ENCODE measurements around the gene LETM1. TPM values are rescaled to one million over a fixed set of nuclear protein-coding genes. Genes with fewer than 3 reads are reported as not detected.
A peak's percentile ranks its signal among the peaks of the same experiment; 100 is the strongest.

The LETM1 gene
- total RNA-seq, 1 donor from 2014 or later, result 55.0 TPM

GRCh38 chr4:1777822-1778641, 77.9 kb downstream of the LETM1 start:
- peak; percentile 62 for ATAC-seq

- ATAC-seq, result no peak
Observed at GRCh38 chr4:1776521-1777161, 79.3 kb downstream of the LETM1 start.

GRCh38 chr4:1775731-1776500, 80.0 kb downstream of the LETM1 start:
- ATAC-seq, result peak; percentile 71

DNA sequence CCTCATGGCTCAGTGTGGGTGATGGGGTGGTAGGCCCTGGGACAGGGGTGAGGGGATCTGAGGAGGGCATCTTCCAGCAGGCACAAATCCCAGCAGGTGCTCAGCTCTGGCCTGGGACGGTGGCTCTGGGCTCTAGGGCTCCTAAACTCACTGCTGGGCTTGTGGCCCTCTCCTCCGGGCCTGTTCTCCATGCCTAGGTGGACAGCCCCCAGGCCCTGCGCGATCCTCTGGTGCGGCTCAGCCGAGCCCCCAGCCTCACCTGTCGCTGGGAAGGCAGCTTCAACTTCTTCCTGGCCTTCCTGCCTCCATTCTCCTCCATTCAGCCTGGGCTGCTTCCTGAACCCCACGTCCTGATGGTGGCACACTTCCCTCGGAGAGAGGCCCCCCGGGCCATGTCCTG, 82.2 kb downstream of the LETM1 start:
- ATAC-seq, result no peak

GRCh38 chr4:1772853-1773538, 83.0 kb downstream of the LETM1 start:
- no peak for ATAC-seq

DNA sequence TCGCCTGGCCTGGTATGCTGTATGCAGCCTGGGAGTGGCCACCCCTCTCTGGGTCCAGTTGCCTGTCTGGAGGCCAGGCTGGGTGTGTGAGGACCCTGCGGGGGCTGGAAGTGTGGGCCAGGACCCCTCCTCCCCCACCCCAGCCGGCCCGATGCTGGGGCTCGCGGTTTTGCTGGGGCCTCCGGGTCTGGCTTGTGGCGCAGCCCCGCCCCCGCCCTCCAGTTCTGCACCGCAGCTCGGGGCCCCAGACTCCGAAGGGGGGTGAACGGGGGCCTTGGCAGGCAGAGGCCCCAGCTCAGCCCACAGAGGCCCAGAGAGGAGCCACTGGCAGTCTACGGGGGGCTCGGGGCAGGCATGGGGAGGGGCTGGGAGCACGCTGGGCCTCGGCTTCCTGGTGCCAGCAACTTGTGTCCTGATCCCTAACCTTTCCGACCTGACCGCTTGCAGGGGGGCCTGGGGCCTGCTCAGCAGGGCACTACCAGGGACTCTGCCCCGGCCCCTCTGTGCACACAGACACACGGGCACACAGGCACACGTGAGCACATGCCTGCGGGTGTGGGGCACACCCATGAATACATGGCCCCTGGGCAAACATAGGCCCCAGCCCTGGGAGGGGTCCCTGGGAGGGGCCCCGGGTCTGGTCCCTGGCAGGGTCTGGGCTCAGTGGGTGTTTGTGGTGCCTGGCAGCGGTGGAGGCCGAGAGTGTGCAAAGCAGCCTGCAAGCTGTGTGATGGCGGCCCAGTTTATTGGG, 84.2 kb downstream of the LETM1 start:
- ATAC-seq, result no peak

DNA sequence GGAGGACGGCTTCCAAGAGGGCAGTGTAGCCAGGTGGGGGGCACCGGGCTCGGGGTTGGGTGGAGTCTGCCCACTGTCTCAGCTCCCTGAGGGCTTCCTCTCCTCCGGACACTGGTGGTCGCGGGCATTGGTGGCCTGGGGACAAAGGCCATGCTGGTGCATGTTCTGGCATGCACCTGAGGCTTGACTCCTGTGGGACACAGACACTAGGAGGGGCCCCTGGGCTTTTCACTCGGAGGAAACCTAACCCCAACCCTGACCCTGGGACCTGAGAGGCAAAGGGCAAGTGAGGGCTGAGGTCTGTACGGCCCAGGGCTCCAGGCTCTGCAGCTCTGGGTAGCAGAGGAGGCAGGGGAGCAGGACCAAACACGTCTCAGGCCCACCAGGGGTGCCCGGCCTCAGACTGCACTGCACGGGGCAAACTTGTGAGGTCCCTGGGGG, 85.1 kb downstream of the LETM1 start:
- ATAC-seq, result no peak

DNA sequence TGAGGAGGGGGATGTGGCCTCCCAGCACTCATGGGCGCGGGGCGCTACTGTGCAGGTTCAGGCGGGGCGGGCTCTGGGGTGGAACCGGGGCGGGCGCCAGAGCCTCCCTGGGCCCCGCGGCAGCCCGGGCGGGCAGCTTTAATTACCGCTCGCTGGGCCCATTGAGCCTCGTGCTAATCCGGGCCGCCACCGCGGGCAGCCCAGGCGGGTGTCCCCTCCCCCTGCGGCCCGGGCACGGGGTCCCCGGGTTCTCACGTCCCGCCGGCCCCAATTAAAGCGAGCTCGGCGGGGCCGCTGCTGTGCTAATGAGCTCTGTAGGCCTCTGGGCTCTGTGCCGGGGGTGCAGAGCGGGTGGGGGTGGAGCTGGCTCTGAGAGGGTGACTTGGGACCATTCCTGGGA, 85.7 kb downstream of the LETM1 start:
- ATAC-seq, result no peak

DNA sequence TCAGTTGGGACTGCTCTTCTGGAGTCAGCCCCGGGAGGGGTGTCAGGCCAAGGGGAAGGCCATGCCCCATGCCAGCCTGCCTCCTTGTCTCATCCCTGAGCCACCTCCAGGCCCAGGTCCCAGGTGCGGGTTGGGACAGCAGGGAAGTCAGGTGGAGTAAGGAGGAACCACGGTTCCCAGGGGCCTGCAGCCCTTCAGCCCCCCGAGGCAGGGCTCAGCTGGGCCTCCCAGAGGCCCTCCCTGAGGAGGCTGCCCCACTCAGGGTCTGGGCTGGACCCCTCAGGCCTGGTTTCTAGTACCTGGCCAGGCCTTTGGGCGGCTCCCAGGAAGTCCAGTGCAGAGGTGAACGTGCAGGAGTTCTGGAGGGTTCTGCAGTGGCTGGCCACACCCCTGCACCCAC, 86.3 kb downstream of the LETM1 start:
- no peak for ATAC-seq

DNA sequence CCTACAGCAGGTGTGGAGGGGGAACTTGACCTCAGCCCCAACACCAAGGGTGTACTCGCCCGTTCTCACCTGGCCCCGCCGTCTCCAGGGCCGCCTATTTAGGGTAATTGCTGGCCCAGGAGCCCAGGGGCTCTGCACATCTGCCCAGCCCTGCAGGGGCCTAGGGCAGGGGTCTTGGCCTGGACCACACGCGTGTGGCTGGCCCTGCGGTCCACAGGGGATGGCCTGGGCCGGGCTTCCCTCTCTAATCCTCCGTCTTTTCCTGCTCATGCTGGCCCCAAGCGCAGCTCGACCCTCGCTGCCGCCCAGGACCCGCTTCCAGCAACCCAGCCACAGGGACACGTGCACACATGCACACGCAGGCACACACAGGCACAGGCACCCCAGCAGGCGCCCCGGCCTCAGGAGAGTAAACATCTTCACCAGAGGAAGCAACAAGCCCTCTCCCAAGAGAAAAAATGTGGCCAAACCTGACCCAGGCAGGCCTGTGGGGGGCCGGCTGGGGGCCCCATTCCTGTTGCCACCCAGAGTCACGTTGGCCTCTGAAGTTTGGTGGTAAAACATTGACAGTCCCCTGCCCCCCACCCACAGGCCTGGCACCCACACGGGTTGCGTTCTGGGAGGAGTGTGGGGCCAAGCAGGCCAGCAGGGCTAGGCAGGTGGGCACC, 87.5 kb downstream of the LETM1 start:
- ATAC-seq, result no peak

DNA sequence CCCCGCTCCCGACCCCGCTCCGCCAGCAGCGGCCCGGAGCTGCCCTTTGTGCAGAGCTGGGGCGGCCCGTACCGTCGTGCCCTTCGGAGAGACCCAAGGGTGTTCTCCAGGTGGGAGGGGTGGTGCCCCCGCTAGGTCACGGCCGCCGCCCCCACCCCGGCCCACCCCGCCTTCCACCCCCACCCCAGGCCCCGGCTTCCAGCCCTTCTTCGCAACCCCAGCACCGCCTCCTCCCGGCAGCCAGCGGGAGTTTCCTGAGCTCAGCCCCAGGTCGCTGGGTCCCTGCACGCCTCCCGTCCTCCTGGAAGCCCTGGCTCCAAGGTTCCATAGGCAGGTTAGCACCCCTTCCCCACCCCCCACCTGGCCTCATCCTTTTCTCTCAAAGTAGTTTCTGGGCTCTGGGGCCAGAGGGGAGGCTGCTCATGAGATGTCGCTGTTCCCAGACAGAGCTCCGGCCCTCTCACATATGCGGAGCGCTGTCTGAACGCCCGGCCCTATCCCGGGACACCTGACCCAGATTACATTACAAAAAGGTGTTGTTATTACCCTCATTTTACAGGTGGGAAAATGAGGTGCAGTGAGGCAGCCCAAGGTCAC, 88.1 kb downstream of the LETM1 start:
- ATAC-seq, result no peak

GRCh38 chr4:1767061-1767769, 88.7 kb downstream of the LETM1 start:
- peak; percentile 10 for ATAC-seq

DNA sequence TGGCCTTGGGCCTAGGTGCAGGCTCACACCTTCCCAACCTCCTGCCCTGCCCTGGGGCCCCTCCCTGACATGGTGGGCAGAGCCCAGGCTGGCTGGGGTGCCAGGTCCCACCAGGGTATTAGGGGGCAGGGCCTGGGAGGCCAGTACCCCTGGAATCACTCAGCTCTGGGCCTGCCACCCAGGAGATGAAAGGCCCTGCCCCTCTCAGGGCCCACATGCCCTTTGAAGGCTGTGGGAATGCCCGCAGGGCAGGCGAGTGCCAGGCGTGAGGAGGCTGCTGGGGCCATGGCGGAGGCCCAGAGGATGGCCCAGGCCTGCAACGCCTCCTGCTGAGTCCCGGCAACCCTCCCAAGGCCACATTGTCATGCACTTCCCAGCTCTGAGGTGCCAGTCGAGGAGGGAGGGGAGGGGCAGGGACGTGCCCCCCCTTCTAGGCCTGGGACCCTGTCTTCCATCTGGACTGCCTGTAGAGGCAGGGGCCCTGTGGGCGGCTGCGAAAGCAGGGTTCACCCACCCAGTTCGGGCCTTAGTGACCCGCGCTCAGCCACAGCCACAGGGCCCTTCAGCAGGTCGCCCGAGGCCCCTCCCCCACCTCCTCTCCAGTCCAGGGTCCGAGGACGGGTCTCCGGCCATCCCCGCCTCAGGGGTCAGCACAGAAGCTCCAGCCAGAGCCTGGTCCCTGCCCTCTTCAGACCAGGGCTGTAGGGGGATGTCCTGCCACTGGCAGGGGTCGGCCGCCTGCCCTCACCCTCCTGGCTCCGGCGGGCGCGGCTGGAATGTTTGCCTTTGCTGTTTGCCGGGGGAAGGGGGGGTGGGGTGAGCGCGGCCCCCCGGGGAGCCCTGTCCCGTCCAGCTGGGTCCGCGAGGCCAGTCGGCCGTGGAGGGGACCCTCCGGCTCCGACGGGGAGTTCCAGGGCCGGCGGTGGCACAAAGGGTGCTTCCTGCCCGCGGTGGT, 89.6 kb downstream of the LETM1 start:
- ATAC-seq, result peak; percentile 13

- ATAC-seq, result peak; percentile 1
Observed at GRCh38 chr4:1765409-1766072, 90.4 kb downstream of the LETM1 start.

DNA sequence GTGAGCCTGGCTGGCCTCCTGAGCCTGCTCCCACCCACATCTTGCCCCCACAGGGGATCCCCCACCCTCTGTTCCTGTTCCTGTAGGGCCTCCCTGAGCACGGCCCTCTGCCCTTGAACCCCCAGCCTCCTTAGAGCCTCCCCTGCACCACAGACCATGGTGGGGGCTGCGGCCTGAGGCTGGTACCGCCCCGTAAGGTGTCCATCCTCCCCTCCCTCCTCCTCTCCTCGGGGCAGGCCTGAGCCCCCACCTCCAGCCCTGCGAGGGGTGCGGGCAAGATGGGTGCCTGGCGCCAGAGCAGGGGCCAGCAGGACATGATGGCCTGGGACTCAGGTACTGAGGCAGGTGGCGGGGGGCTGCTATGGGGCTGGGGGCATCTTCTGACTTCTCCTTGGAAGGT, 91.3 kb downstream of the LETM1 start:
- ATAC-seq, result no peak

GRCh38 chr4:1763550-1764080, 92.3 kb downstream of the LETM1 start:
- ATAC-seq, result no peak

DNA sequence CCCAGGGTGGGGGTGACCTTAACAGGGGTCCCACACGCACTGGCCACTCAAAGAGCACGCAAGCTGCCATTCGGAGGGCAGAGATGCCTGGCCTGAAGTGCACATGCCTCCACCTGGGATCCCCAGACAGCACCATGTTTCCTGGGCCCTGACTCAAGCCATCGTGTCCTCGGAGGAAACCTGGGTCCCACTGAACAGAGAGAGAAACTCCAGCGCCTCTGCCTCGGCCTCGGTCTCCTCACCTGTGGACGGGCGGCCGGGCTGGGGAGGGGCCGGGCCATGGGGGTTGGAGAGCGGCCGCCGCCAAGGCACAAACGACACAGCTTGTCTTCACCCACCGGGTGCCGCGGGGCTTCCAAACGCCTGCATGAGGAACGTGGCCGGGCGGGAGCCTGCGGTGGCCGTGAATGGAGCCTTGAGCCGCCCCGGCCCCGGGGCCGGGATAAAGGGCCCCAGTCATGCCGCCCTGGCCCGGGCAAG, 92.8 kb downstream of the LETM1 start:
- ATAC-seq, result no peak
